HepG2 (cell line): Measurements from ENCODE around the gene NKD2. TPM values are rescaled to one million over a fixed set of nuclear protein-coding genes. Genes with fewer than 3 reads are reported as not detected.

Source experiments
- ATAC-seq: fragments of 200-7000 bp; cut with Tn5 transposase; 3 replicates; pipeline ENCODE4 v1.9.1; 2020; ENCODE audit warnings: mild to moderate bottlenecking, moderate library complexity
- BruUV-seq: library from RNA; stranded (reverse); fragments of 400-500 nt; replicated peaks from 2 replicates; lab custom pipeline; 2021; lab: Mats Ljungman, UMichigan
- CTCF ChIA-PET: fragments of 300-600 bp; formaldehyde crosslinking; extraction: SDS; loops from one replicate; lab custom pipeline; 2021; ENCODE audit warnings: low total read pairs, inconsistent platforms, low intra/inter-chr PET ratio; lab: Yijun Ruan, JAX
- POLR2A ChIA-PET: fragments of 350-600 bp; sonication (Branson Sonifier 250); formaldehyde crosslinking; loops from one replicate; lab custom pipeline; 2020; ENCODE audit warnings: antibody characterized with exemption, inconsistent platforms; lab: Yijun Ruan, JAX
- DNase-seq: peaks from one replicate; pipeline ENCODE4 v3.0.0-alpha.2; 2015; ENCODE audit warnings: low spot score
- FAIRE-seq: peaks from 3 replicates; lab custom pipeline; 2011; peaks lifted over from hg19 to GRCh38; lab: Jason Lieb, UNC
- H2AFZ ChIP-seq: one replicate; pipeline ENCODE4 v1.6.1; 2011; ENCODE audit warnings: low read length, inconsistent platforms
- H3K27ac ChIP-seq: fragments of 300-600 bp; 3 replicates; pipeline ENCODE4 v1.8.0; 2011; ENCODE audit warnings: mixed run types, mild to moderate bottlenecking, mixed read lengths, low read length, inconsistent platforms; ENCODE audit not compliant: insufficient read depth; ENCODE audit errors: extremely low read length
- H3K27me3 ChIP-seq, 2 experiments: fragments of 200-600 bp in 1 of 2; 2 replicates in 1 of 2; 3 replicates in 1 of 2; pipeline versions ENCODE4 v1.6.0 to v1.8.0; 2011; ENCODE audit warnings: low read length in 2 of 2, mild to moderate bottlenecking in 2 of 2, moderate library complexity in 2 of 2, inconsistent platforms in 1 of 2; ENCODE audit not compliant: insufficient read depth in 2 of 2, control insufficient read depth in 1 of 2
- H3K36me3 ChIP-seq, 2 experiments: fragments of 200-600 bp in 1 of 2; replicated peaks in 1 of 2; 2 replicates in 1 of 2; 3 replicates in 1 of 2; pipeline versions ENCODE4 v1.5.1 to v1.8.0; 2011; ENCODE audit warnings: low read length in 2 of 2, inconsistent platforms in 1 of 2; ENCODE audit not compliant: insufficient read depth in 2 of 2, control insufficient read depth in 1 of 2
- H3K4me1 ChIP-seq: 2 replicates; pipeline ENCODE4 v1.5.1; 2012; ENCODE audit warnings: low read length, inconsistent platforms; ENCODE audit not compliant: insufficient read depth
- H3K4me2 ChIP-seq: 2 replicates; pipeline ENCODE4 v1.6.0; 2011; ENCODE audit warnings: low read depth, low read length, inconsistent platforms
- H3K4me3 ChIP-seq, 3 experiments: fragments of 200-600 bp in 1 of 3; sonication (generic), shearing (Covaris generic) in 1 of 3; replicated peaks in 1 of 3; 2 replicates each; pipeline ENCODE4 v1.5.1; 2011 to 2016; ENCODE audit warnings: low read length in 3 of 3, inconsistent platforms in 2 of 3, low read depth in 2 of 3, mild to moderate bottlenecking in 2 of 3, control low read depth in 1 of 3, mixed read lengths in 1 of 3; ENCODE audit not compliant: insufficient read depth in 1 of 3
- H3K79me2 ChIP-seq: one replicate; pipeline ENCODE4 v1.6.1; 2011; ENCODE audit warnings: low read length, inconsistent platforms; ENCODE audit not compliant: insufficient read depth
- H3K9ac ChIP-seq: 2 replicates; pipeline ENCODE4 v1.6.0; 2011; ENCODE audit warnings: mild to moderate bottlenecking, low read depth, low read length, inconsistent platforms; ENCODE audit not compliant: insufficient read depth
- H3K9me3 ChIP-seq: 2 replicates; pipeline ENCODE4 v1.5.1; 2012; ENCODE audit warnings: mild to moderate bottlenecking, low read length
- H4K20me1 ChIP-seq: 2 replicates; pipeline ENCODE4 v1.6.0; 2011; ENCODE audit warnings: inconsistent platforms, mild to moderate bottlenecking, low read length, moderate library complexity; ENCODE audit not compliant: insufficient read depth
- CEBPB ChIP-seq: IDR thresholded peaks from 2 replicates; pipeline ENCODE4 v1.6.1; 2011; ENCODE audit warnings: low read depth, low read length, improper control_type of control experiment, borderline replicate concordance
- CREB1 ChIP-seq, 2 experiments: fragments of 450-650 bp in 1 of 2; IDR thresholded peaks; 2 replicates each; pipeline ENCODE4 v1.6.1; 2016 to 2017; ENCODE audit warnings: control low read depth in 1 of 2, mild to moderate bottlenecking in 1 of 2, missing compliant biosample characterization in 1 of 2, missing genetic modification characterization in 1 of 2
- CREB3 ChIP-seq: sonication (generic); formaldehyde crosslinking; IDR thresholded peaks from 2 replicates; pipeline ENCODE4 v1.5.0; 2020; ENCODE audit warnings: missing genetic modification reagents
- ETS1 ChIP-seq: sonication (generic); formaldehyde crosslinking; IDR thresholded peaks from 2 replicates; pipeline ENCODE4 v1.4.0; 2020; ENCODE audit warnings: missing genetic modification reagents
- FOXK1 ChIP-seq: sonication (generic); formaldehyde crosslinking; IDR thresholded peaks from 2 replicates; pipeline ENCODE4 v1.4.0; 2020; ENCODE audit warnings: low read depth, missing genetic modification reagents, borderline replicate concordance
- FOXO4 ChIP-seq: sonication (generic); formaldehyde crosslinking; conservative IDR thresholded peaks from 2 replicates; pipeline ENCODE4 v1.8.1; 2023; ENCODE audit warnings: missing genetic modification reagents
- GATAD1 ChIP-seq: IDR thresholded peaks from 2 replicates; pipeline ENCODE4 v1.6.1; 2016; ENCODE audit warnings: missing genetic modification reagents, missing compliant biosample characterization
- HIC2 ChIP-seq: sonication (generic); formaldehyde crosslinking; IDR thresholded peaks from 2 replicates; pipeline ENCODE4 v1.9.0; 2022; ENCODE audit warnings: low read depth, missing genetic modification reagents
- HNF1B ChIP-seq: sonication (generic); formaldehyde crosslinking; IDR thresholded peaks from 2 replicates; pipeline ENCODE4 v1.5.1; 2020; ENCODE audit warnings: mild to moderate bottlenecking, moderate library complexity, missing genetic modification reagents
- HNRNPLL ChIP-seq: fragments of 200-400 bp; formaldehyde crosslinking; IDR thresholded peaks from 2 replicates; pipeline ENCODE4 v1.6.1; 2017; ENCODE audit warnings: mild to moderate bottlenecking, low read depth, low read length; ENCODE audit not compliant: poor library complexity, severe bottlenecking
- SKI ChIP-seq: fragments of 450-650 bp; IDR thresholded peaks from one replicate; pipeline ENCODE4 v1.6.1; 2018; ENCODE audit warnings: mild to moderate bottlenecking; ENCODE audit not compliant: partially characterized antibody
- XBP1 ChIP-seq: sonication (generic); formaldehyde crosslinking; IDR thresholded peaks from 2 replicates; pipeline ENCODE4 v1.5.0; 2020; ENCODE audit warnings: missing genetic modification reagents
- ZFP36 ChIP-seq: fragments of 150-350 bp; IDR thresholded peaks from 2 replicates; pipeline ENCODE4 v1.6.1; 2018; ENCODE audit warnings: borderline replicate concordance, low read length, low read depth; ENCODE audit not compliant: partially characterized antibody
- ZNF17 ChIP-seq: sonication (generic); formaldehyde crosslinking; IDR thresholded peaks from 2 replicates; pipeline ENCODE4 v1.5.0; 2020; ENCODE audit warnings: mild to moderate bottlenecking, missing genetic modification reagents
- ZNF350 ChIP-seq: sonication (generic); formaldehyde crosslinking; IDR thresholded peaks from 2 replicates; pipeline ENCODE4 v1.4.0; 2020; ENCODE audit warnings: mild to moderate bottlenecking, low read depth, missing genetic modification reagents, borderline replicate concordance
- ZNF414 ChIP-seq: sonication (generic); formaldehyde crosslinking; IDR thresholded peaks from 2 replicates; pipeline ENCODE4 v1.5.0; 2020; ENCODE audit warnings: missing genetic modification reagents
- WGBS: methylation state at CpG from one replicate; pipeline ENCODE4 v1.1.6; 2017; ENCODE audit warnings: low lambda C conversion rate; 5-methylcytosine and 5-hydroxymethylcytosine counted together
- in situ Hi-C: cut with HindIII; loops from 2 replicates; pipeline ENCODE4 v1.10.0; 2017; ENCODE audit warnings: low pct_unique_long_range_greater_than_20kb; ENCODE audit not compliant: extremely low pct_ligation_motif_present
- intact Hi-C: fragments of 100-400 bp; cut with micrococcal nuclease; formaldehyde crosslinking; loops from one replicate; pipeline ENCODE4 v1.10.0; 2022; ENCODE audit not compliant: unreplicated experiment
- polyA plus RNA-seq, 8 experiments: library from polyadenylated mRNA; depleted of rRNA in 3 of 8; stranded (reverse) in 7 of 8; unstranded in 1 of 8; fragments of >200 nt; fragmentation: Illumina TruSeq in 4 of 8; extraction: Trizol in 4 of 8; gene quantifications; 2 replicates each; pipeline versions ENCODE4 v1.2.1 to v1.2.3, GENCODE V29; 2011 to 2016; ENCODE audit warnings: low read depth in 4 of 8, missing spikeins in 1 of 8, mixed read lengths in 1 of 8; ENCODE audit not compliant: insufficient read depth in 1 of 8
- total RNA-seq, 5 experiments: library from RNA; depleted of rRNA; stranded (reverse); fragments of >200 nt; fragmentation: Illumina TruSeq; extraction: Trizol; gene quantifications; 2 replicates each; pipeline ENCODE4 v1.2.3, GENCODE V29; 2016; ENCODE audit warnings: low read depth in 1 of 5

NKD2 gene
- total and polyA plus RNA-seq, 2 of the 13 experiments (the other 11 are each of a cell fraction or from before 2014, with no cell fraction given): 0.53 to 0.82 TPM

GRCh38 chr5:962801-963200, 45.8 kb upstream of the NKD2 start:
- intact Hi-C loops: no loop called here
- CTCF ChIA-PET: no interaction called here

More at GRCh38 chr5:962801-963200, 45.8 kb upstream of the NKD2 start:
- Histone ChIP-seq H4K20me1 (no peaks in the 10 kb centered on the region), H3K27ac (no peak overlapping the region), H3K36me3 (no peaks in the 10 kb centered on the region), H3K4me1 (peaks cover 17% of the 10 kb centered on the region), H2AFZ (no peak overlapping the region), H3K9me3 (no peaks in the 10 kb centered on the region), H3K79me2 (no peaks in the 10 kb centered on the region), H3K9ac (no peak overlapping the region), H3K27me3 (peaks cover 8 to 71% of the 10 kb centered on the region in 2 experiments; a peak in 4 of 5 replicates), H3K4me2 (no peak overlapping the region), H3K4me3 (no peak overlapping the region)
- BruUV-seq: no TSS peak
- POLR2A ChIA-PET: no interaction called here
- in situ Hi-C loops: no loop called here
- TF ChIP-seq HIC2: no peak
- no peak for TF ChIP-seq ZNF414 (CRISPR knock-in tag)
- TF ChIP-seq CREB3 (CRISPR knock-in tag): no peak
- TF ChIP-seq ZNF350 (CRISPR knock-in tag): no peak
- no peak for TF ChIP-seq FOXK1
- TF ChIP-seq XBP1 (CRISPR knock-in tag): no peak
- TF ChIP-seq CEBPB: no peak
- TF ChIP-seq CREB1 (IDR thresholded peaks at IDR 0.05): no peak
- no peak for TF ChIP-seq CREB1 (CRISPR knock-in tag; IDR thresholded peaks at IDR 0.05)
- TF ChIP-seq HNRNPLL: no peak
- no peak for TF ChIP-seq FOXO4
- TF ChIP-seq HNF1B: no peak
- no peak for TF ChIP-seq SKI
- TF ChIP-seq GATAD1: no peak
- TF ChIP-seq ZFP36: no peak
- TF ChIP-seq ETS1 (CRISPR knock-in tag): no peak
- TF ChIP-seq ZNF17 (CRISPR knock-in tag): no peak
- FAIRE-seq (no peak), DNase-seq (no peak), ATAC-seq (no peak)
- 71% methylated on average over 1 of the region's 12 CpGs for WGBS
